Measurements from ENCODE around the gene NPW. TPM values are rescaled to one million over a fixed set of nuclear protein-coding genes. Genes with fewer than 3 reads are reported as not detected.

NPW gene
- total and polyA plus RNA-seq, 3 donors from 2014 or later, result 3.9 to 8.2 (median 7.3) TPM

- intact Hi-C loops (cut with DNase I; ENCODE audit: low total_unique reads), result no loop called here
- WGBS, 2 donors, result 86 to 88% methylated on average over 18 to 19 of the region's 19 CpGs
- no peaks in the 10 kb centered on the region for H3K36me3 ChIP-seq (ENCODE audit: low read depth, missing control alignments)
Measured at GRCh38 chr16:2056681-2057407, 37.3 kb downstream of the NPW start.

GRCh38 chr16:2057438-2057837 lies 37.9 kb downstream of the NPW start:
- TF ChIP-seq POLR2A (IDR thresholded peaks at IDR 0.05) (no peak), CTCF (IDR thresholded peaks at IDR 0.05) (no peak)
- no peak for DNase-seq
- Histone ChIP-seq H3K4me3 (no peak overlapping the region), H3K9me3 (no peaks in the 10 kb centered on the region), H3K36me3 (ENCODE audit: low read depth, missing control alignments) (no peaks in the 10 kb centered on the region), H3K27ac (no peak overlapping the region), H3K27me3 (no peaks in the 10 kb centered on the region), H3K4me1 (no peaks in the 10 kb centered on the region)
- intact Hi-C loops (cut with DNase I; ENCODE audit: low total_unique reads), result no loop called here
- 88 to 93% methylated on average over 7 to 10 of the region's 10 CpGs for WGBS, 2 donors

More at GRCh38 chr16:2056681-2057407, 37.3 kb downstream of the NPW start:
- Histone ChIP-seq H3K4me1 (no peaks in the 10 kb centered on the region), H3K27ac (no peak overlapping the region), H3K9me3 (no peaks in the 10 kb centered on the region), H3K4me3 (no peak overlapping the region), H3K27me3 (no peaks in the 10 kb centered on the region)
- DNase-seq, result no peak
- TF ChIP-seq POLR2A (IDR thresholded peaks at IDR 0.05), result no peak
- TF ChIP-seq CTCF (IDR thresholded peaks at IDR 0.05), result peak in 1 of 3 experiments; percentile 5

- intact Hi-C loops (cut with DNase I; ENCODE audit: low total_unique reads), result no loop called here
- no peak for DNase-seq
- Histone ChIP-seq H3K27ac (no peak overlapping the region), H3K27me3 (no peaks in the 10 kb centered on the region), H3K9me3 (no peaks in the 10 kb centered on the region), H3K4me1 (no peaks in the 10 kb centered on the region), H3K36me3 (ENCODE audit: low read depth, missing control alignments) (no peaks in the 10 kb centered on the region), H3K4me3 (no peak overlapping the region)
- WGBS, 2 donors, result 89 to 94% methylated on average over 3 to 13 of the region's 13 CpGs
- TF ChIP-seq CTCF (IDR thresholded peaks at IDR 0.05) (no peak), POLR2A (IDR thresholded peaks at IDR 0.05) (no peak)
Measured at GRCh38 chr16:2058420-2058819, 38.8 kb downstream of the NPW start.

- intact Hi-C loops (cut with DNase I; ENCODE audit: low total_unique reads), result no loop called here
- TF ChIP-seq CTCF (IDR thresholded peaks at IDR 0.05) (no peak), POLR2A (IDR thresholded peaks at IDR 0.05) (no peak)
- Histone ChIP-seq H3K27me3 (no peaks in the 10 kb centered on the region), H3K36me3 (ENCODE audit: low read depth, missing control alignments) (no peaks in the 10 kb centered on the region), H3K9me3 (no peaks in the 10 kb centered on the region), H3K4me1 (no peaks in the 10 kb centered on the region), H3K27ac (no peak overlapping the region), H3K4me3 (no peak overlapping the region)
- no peak for DNase-seq
- 93 to 98% methylated on average over 9 to 10 of the region's 10 CpGs for WGBS, 2 donors
Measured at GRCh38 chr16:2058872-2059271, 39.3 kb downstream of the NPW start.

- DNase-seq, result no peak
- 71 to 94% methylated on average over 5 to 17 of the region's 17 CpGs for WGBS, 2 donors
- Histone ChIP-seq H3K9me3 (no peaks in the 10 kb centered on the region), H3K36me3 (ENCODE audit: low read depth, missing control alignments) (no peaks in the 10 kb centered on the region), H3K27ac (no peak overlapping the region), H3K4me3 (no peak overlapping the region), H3K27me3 (no peaks in the 10 kb centered on the region), H3K4me1 (no peaks in the 10 kb centered on the region)
- intact Hi-C loops (cut with DNase I; ENCODE audit: low total_unique reads), result no loop called here
- TF ChIP-seq POLR2A (IDR thresholded peaks at IDR 0.05) (no peak), CTCF (IDR thresholded peaks at IDR 0.05) (no peak)
Measured at GRCh38 chr16:2060346-2060745, 40.8 kb downstream of the NPW start.
